GM23248 (cell line): ENCODE data around the gene AOPEP. TPM values are rescaled to one million over a fixed set of nuclear protein-coding genes. Genes with fewer than 3 reads are reported as not detected.

Experiments
- DNase-seq: peaks from one replicate; pipeline ENCODE4 v3.0.0-alpha.2; 2015
- H2AFZ ChIP-seq: fragments of 200-600 bp; sonication (generic); 2 replicates; pipeline ENCODE4 v1.6.1; 2016; ENCODE audit warnings: antibody characterized with exemption
- H3F3A ChIP-seq: fragments of 200-600 bp; sonication (generic); 2 replicates; pipeline ENCODE4 v1.6.1; 2016; ENCODE audit warnings: mild to moderate bottlenecking, antibody characterized with exemption, mixed run types; ENCODE audit not compliant: insufficient read depth
- H3K27ac ChIP-seq: fragments of 200-600 bp; sonication (generic); 2 replicates; pipeline ENCODE4 v1.5.1; 2016; ENCODE audit warnings: mild to moderate bottlenecking
- H3K27me3 ChIP-seq: fragments of 200-600 bp; sonication (generic); replicated peaks from 2 replicates; pipeline ENCODE4 v1.6.1; 2016; ENCODE audit warnings: mild to moderate bottlenecking; ENCODE audit not compliant: insufficient read depth
- H3K36me3 ChIP-seq: fragments of 200-600 bp; sonication (generic); 2 replicates; pipeline ENCODE4 v1.6.1; 2016; ENCODE audit warnings: low read depth, mild to moderate bottlenecking
- H3K4me1 ChIP-seq: fragments of 200-600 bp; sonication (generic); 2 replicates; pipeline ENCODE4 v1.6.1; 2016; ENCODE audit warnings: mild to moderate bottlenecking; ENCODE audit not compliant: insufficient read depth
- H3K4me2 ChIP-seq: fragments of 200-600 bp; sonication (generic); one replicate; pipeline ENCODE4 v1.6.1; 2016; ENCODE audit warnings: mild to moderate bottlenecking; ENCODE audit not compliant: unreplicated experiment
- H3K4me3 ChIP-seq: fragments of 200-600 bp; sonication (generic); 2 replicates; pipeline ENCODE4 v1.5.1; 2016; ENCODE audit warnings: mild to moderate bottlenecking
- H3K79me2 ChIP-seq: fragments of 200-600 bp; sonication (generic); 2 replicates; pipeline ENCODE4 v1.6.1; 2016; ENCODE audit warnings: mild to moderate bottlenecking; ENCODE audit not compliant: insufficient read depth
- H3K9ac ChIP-seq: fragments of 200-600 bp; sonication (generic); 2 replicates; pipeline ENCODE4 v1.6.1; 2016; ENCODE audit warnings: mild to moderate bottlenecking
- H3K9me2 ChIP-seq: fragments of 200-600 bp; sonication (generic); 2 replicates; pipeline ENCODE4 v1.6.1; 2016; ENCODE audit warnings: mixed run types, mild to moderate bottlenecking, moderate library complexity; ENCODE audit not compliant: insufficient read depth
- H3K9me3 ChIP-seq: fragments of 200-600 bp; sonication (generic); one replicate; pipeline ENCODE4 v1.6.1; 2017; ENCODE audit warnings: low read depth
- H4K20me1 ChIP-seq: fragments of 200-600 bp; sonication (generic); 2 replicates; pipeline ENCODE4 v1.6.0; 2016; ENCODE audit not compliant: insufficient read depth
- EZH2 ChIP-seq: fragments of 200-600 bp; sonication (generic); IDR thresholded peaks from 2 replicates; pipeline ENCODE4 v1.6.1; 2018; ENCODE audit warnings: antibody characterized with exemption, mild to moderate bottlenecking; ENCODE audit not compliant: insufficient read depth, poor library complexity, severe bottlenecking
- EZH2phosphoT487 ChIP-seq: fragments of 200-600 bp; sonication (generic); IDR thresholded peaks from 2 replicates; pipeline ENCODE4 v1.6.1; 2018; ENCODE audit warnings: antibody characterized with exemption, moderate library complexity, mild to moderate bottlenecking, low read depth; ENCODE audit not compliant: insufficient read depth
- WGBS, 2 experiments: methylation state at CpG; one replicate each; pipeline ENCODE4 v1.1.6; 2015 to 2017; ENCODE audit warnings: low lambda C conversion rate in 2 of 2, low coverage in 1 of 2; ENCODE audit errors: missing lambda C conversion rate in 2 of 2; 5-methylcytosine and 5-hydroxymethylcytosine counted together
- in situ Hi-C: fragments of 300-500 bp; cut with MboI; formaldehyde crosslinking; loops from 2 replicates; pipeline ENCODE4 v1.15.0; 2020
- polyA plus RNA-seq: library from polyadenylated mRNA; unstranded; fragments of >200 nt; fragmentation: Nextera tagmentation; extraction: Ambion mirVana; gene quantifications from 2 replicates; pipeline ENCODE4 v1.2.1, GENCODE V29; 2016
- total RNA-seq: library from RNA; depleted of rRNA; stranded (reverse); fragments of >200 nt; shearing (Covaris generic); gene quantifications from 2 replicates; pipeline ENCODE4 v1.2.3, GENCODE V29; 2014

AOPEP gene
- total and polyA plus RNA-seq, 2 experiments from 2014 or later = 90.0 to 120 TPM

DNA sequence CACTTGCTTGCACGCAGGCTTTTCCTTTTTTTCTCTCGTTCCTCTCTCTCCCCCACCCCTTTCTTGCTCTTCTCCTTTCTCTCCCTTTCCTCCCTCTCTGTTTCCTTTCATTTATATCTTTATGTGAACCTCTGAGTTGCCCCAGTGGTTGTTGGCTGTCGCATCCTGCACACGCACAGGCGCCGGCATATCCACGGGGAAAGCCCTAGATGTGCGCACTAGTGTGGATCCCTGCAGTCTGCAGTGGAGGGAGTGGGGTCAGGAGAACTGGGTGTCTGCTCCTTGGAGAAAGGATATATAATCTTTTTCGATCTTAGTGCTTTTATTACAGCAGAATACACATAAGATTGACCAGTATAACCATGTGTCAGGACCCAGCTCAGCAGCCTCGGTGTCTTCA lies 367.5 kb downstream of the AOPEP start:
- Histone ChIP-seq H3K4me2 (no peak overlapping the region), H3F3A (peaks cover 51% of the 10 kb centered on the region), H3K9me3 (no peaks in the 10 kb centered on the region), H3K27ac (no peak overlapping the region), H3K4me3 (no peak overlapping the region), H4K20me1 (no peaks in the 10 kb centered on the region), H3K9ac (no peak overlapping the region), H3K4me1 (peaks cover 43% of the 10 kb centered on the region), H3K79me2 (peaks cover 19% of the 10 kb centered on the region), H3K27me3 (no peaks in the 10 kb centered on the region), H2AFZ (no peak overlapping the region), H3K36me3 (peaks cover 10% of the 10 kb centered on the region; the same call in 1 of the 2 replicates), H3K9me2 (no peaks in the 10 kb centered on the region)
- no peak for DNase-seq
- TF ChIP-seq EZH2 = no peak
- no peak for TF ChIP-seq EZH2phosphoT487
- in situ Hi-C loops = no loop called here
- 93 to 96% methylated on average over 10 of the region's 10 CpGs for WGBS, 2 experiments

DNA sequence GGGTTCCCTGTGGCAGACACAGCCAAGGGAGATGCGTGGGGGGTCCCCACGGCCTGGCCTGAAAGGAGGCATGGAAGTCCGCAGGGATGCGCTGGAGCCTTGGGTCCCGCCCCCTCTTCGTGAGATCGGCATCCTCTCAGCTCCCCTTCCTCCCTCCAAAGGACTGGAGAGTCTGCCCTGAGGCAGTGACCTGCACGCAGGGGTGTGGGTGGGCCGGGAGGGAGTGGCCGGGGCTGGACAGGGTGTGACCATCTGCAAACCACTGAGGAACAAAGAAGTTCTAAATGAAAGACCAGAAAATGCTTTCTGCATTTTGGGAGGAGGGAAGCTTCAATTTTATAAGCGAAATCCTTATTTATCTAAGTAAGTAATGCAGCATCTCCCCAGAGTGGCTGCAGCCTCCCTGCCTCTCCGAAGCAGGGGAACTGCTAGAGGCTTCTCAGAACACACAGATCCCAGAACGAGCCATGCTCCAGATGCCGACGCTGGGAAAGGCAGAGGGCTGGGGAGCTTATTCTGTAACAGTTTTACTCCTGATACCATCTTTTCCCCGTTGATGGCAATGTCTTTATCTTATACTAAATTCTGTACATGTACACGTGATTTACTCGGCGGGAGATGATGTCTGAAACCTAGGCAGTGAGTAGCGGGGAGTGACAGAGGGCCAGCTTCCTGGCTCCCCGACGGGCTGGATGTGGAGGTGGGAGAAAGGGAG lies 369.3 kb downstream of the AOPEP start:
- no peak overlapping the region for H2AFZ ChIP-seq
- no peak overlapping the region for H3K27ac ChIP-seq
- H4K20me1 ChIP-seq = no peaks in the 10 kb centered on the region
- no peak for DNase-seq
- peaks cover 38% of the 10 kb centered on the region for H3K4me1 ChIP-seq
- 0 out of 2 replicates have a peak, but pooled peaks cover 10% of the 10 kb centered on the region for H3K79me2 ChIP-seq
- H3K4me3 ChIP-seq = no peak overlapping the region
- no peak overlapping the region for H3K9ac ChIP-seq
- TF ChIP-seq EZH2 = no peak
- no peak for TF ChIP-seq EZH2phosphoT487
- 82 to 90% methylated on average over 22 of the region's 22 CpGs for WGBS, 2 experiments
- H3K36me3 ChIP-seq = no peaks in the 10 kb centered on the region; the same call in 1 of the 2 replicates
- in situ Hi-C loops = no loop called here
- no peaks in the 10 kb centered on the region for H3K9me2 ChIP-seq
- peaks cover 46% of the 10 kb centered on the region for H3F3A ChIP-seq
- H3K9me3 ChIP-seq = no peaks in the 10 kb centered on the region
- no peaks in the 10 kb centered on the region for H3K27me3 ChIP-seq
- no peak overlapping the region for H3K4me2 ChIP-seq

DNA sequence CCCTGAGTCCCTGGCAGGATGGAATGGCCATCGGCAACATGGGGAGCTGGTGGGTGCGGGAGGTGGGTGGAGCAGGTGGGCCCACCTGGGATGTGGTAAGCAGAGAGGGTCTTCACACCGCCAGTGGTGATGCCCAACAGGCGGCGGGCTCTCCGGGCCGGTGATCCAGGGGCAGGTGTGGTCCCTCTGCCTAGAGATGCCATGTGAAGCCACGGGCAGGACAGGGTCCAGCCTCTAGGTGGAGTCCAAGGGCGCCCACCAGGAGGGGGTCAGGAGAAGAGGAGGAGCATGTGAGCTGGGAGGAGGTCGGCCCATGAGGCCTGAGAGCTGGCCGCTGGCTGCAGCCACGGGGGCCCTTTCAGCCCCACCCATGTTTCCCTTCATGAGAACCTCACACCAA lies 369.9 kb downstream of the AOPEP start:
- Histone ChIP-seq H3K27ac (no peak overlapping the region), H3K4me2 (no peak overlapping the region), H3K79me2 (0 out of 2 replicates have a peak, but pooled peaks cover 10% of the 10 kb centered on the region), H3K4me1 (peaks cover 34% of the 10 kb centered on the region), H2AFZ (no peak overlapping the region), H4K20me1 (no peaks in the 10 kb centered on the region), H3K9me3 (no peaks in the 10 kb centered on the region), H3F3A (peaks cover 40% of the 10 kb centered on the region), H3K27me3 (no peaks in the 10 kb centered on the region), H3K9ac (no peak overlapping the region), H3K9me2 (no peaks in the 10 kb centered on the region), H3K36me3 (no peaks in the 10 kb centered on the region; the same call in 1 of the 2 replicates), H3K4me3 (no peak overlapping the region)
- in situ Hi-C loops = no loop called here
- DNase-seq = no peak
- TF ChIP-seq EZH2 = no peak
- TF ChIP-seq EZH2phosphoT487 = no peak
- WGBS, 2 experiments = 90 to 91% methylated on average over 12 of the region's 12 CpGs

DNA sequence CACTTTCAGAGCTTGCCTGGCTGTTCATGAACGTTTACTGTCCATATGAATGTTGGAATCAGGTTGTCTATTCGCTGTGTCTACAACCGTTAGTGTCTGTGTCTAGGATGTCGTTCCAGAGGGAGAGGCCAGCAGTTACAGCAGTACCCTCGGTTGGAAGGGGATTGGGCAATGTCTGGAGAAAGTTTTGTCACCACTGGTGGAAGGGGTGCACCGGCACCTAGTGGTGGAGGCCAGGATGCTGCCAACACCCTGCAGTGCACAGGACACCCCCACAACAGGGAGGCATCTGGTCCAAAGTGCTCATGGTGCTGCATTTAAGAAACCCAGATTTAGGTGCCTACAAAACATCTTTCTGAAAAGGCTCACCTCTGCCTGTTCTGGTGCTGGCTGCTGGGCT lies 370.3 kb downstream of the AOPEP start:
- Histone ChIP-seq H3K27ac (no peak overlapping the region), H3K36me3 (no peaks in the 10 kb centered on the region; the same call in 1 of the 2 replicates), H3K27me3 (no peaks in the 10 kb centered on the region), H3K4me3 (no peak overlapping the region), H3K9me3 (no peaks in the 10 kb centered on the region), H3K79me2 (0 out of 2 replicates have a peak, but pooled peaks cover 10% of the 10 kb centered on the region), H2AFZ (no peak overlapping the region), H3K9ac (no peak overlapping the region), H3K4me2 (no peak overlapping the region), H4K20me1 (no peaks in the 10 kb centered on the region), H3F3A (peaks cover 35% of the 10 kb centered on the region), H3K9me2 (no peaks in the 10 kb centered on the region), H3K4me1 (peaks cover 30% of the 10 kb centered on the region)
- no peak for TF ChIP-seq EZH2phosphoT487
- TF ChIP-seq EZH2 = no peak
- DNase-seq = no peak
- 61 to 75% methylated on average over 6 of the region's 6 CpGs for WGBS, 2 experiments
- in situ Hi-C loops = no loop called here
